ENCODE measurements around the gene FGD4.

- TF ChIP-seq SMC3 (IDR thresholded peaks at IDR 0.05; ENCODE audit: low read depth, low read length) (no peak), RAD21 (IDR thresholded peaks at IDR 0.05; ENCODE audit: low read length) (no peak), CTCF (conservative IDR thresholded peaks at IDR 0.05; ENCODE audit: low read depth, low read length) (no peak), CEBPB (IDR thresholded peaks at IDR 0.05; ENCODE audit: low read depth, low read length) (no peak), RFX5 (IDR thresholded peaks at IDR 0.05; ENCODE audit: low read depth, low read length) (no peak), POLR2A (IDR thresholded peaks at IDR 0.05; ENCODE audit: low read depth, low read length) (no peak), CHD1 (IDR thresholded peaks at IDR 0.05; ENCODE audit: low read depth, low read length) (no peak)
Measured at GRCh38 chr12:32605326-32606095, 206.2 kb downstream of the FGD4 start.

Data from IMR-90 (cell line).